ENCODE measurements around the gene COL3A1. TPM values are rescaled to one million over a fixed set of nuclear protein-coding genes. Genes with fewer than 3 reads are reported as not detected.

The COL3A1 gene
- total and polyA plus RNA-seq, 2 donors (not counting 3 experiments of a cell fraction or from before 2014, with no cell fraction given) = 2.3 to 8.7 TPM

DNA sequence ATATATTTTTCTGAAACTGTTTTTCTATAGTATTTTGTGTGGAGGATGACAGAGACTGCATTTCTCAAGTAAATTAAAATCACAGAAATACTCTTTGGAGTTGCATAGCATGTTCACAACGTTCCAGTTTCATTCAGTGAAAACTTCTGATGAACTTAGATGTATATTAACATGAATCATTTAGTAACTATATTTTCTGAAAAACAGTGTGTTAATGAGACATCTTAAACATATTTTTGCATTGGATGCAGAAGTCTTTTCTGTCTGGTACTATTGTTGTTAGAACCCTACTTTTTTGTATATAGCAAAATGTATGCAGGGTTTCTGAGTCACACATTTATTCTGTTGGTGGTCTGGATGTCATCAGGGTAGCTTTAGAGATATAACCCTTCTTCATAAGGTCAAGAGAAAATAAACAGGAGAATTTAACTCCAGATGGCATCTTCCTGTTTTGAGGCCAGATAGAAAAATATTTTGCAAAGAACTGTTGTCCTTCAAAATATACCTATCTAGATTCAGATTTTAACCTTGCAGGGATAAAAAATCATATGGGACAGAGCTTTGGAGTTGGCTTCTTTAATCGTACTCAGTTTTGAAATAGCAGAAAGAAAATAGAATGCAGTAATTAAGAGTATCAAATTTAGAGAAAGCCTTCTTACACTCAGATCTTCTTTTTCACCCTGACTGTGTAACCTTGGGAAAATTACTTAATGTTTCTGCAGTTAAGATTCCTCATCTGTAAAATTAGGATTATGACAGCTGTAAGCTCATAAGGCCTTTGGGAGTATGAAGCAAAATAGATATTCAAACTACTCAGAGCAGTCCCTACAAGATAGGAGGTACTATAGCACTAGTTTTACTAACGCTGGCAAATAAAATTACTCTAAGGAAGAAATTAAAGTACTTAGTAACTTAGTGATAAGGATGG lies 5.3 kb downstream of the COL3A1 start:
- Histone ChIP-seq H3K9ac (replicated peaks; ENCODE audit: extremely low read depth, insufficient read depth, low read length) (peak overlapping the region; percentile 38), H2AFZ (ENCODE audit: low read depth, low read length) (peak overlapping the region; percentile 96), H3K4me1 (ENCODE audit: control insufficient read depth, extremely low read depth, insufficient read depth, low read length) (peaks cover 19% of the 10 kb centered on the region), H3K79me2 (ENCODE audit: control insufficient read depth, insufficient read depth, low read length) (no peaks in the 10 kb centered on the region), H4K20me1 (replicated peaks; ENCODE audit: control insufficient read depth, extremely low read depth, insufficient read depth, low read length) (no peaks in the 10 kb centered on the region), H3K36me3 (ENCODE audit: control insufficient read depth in 2 of 2, extremely low read depth in 1 of 2, insufficient read depth in 2 of 2, low read length in 2 of 2) (no peaks in the 10 kb centered on the region), H3K9me1 (replicated peaks; ENCODE audit: control insufficient read depth, extremely low read depth, insufficient read depth, low read length) (no peaks in the 10 kb centered on the region), H3K27me3 (ENCODE audit: control insufficient read depth in 2 of 2, insufficient read depth in 2 of 2, low read length in 2 of 2) (no peaks in the 10 kb centered on the region), H3K4me2 (ENCODE audit: insufficient read depth, low read length) (peak overlapping the region; percentile 89), H3K9me3 (replicated peaks; ENCODE audit: control insufficient read depth, insufficient read depth, low read length) (no peaks in the 10 kb centered on the region), H3K4me3 (replicated peaks in 1 of 3; ENCODE audit: insufficient read depth in 1 of 3, low read depth in 1 of 3, low read length in 3 of 3) (peak overlapping the region in 1 of 3 experiments; percentile 13), H3K27ac (ENCODE audit: insufficient read depth, low read depth, low read length) (peak overlapping the region; percentile 12)
- CTCF ChIA-PET = interaction anchor here (0.6 to 6.6 kb wide), 13 partner anchors 7 to 1367 kb away, joined by 3 to 185 read pairs (median 5); no protein-coding TSS in a partner anchor
- DNase-seq (ENCODE audit: low read depth, low spot score) (no peak), FAIRE-seq (no peak)
- dilution Hi-C loops (cut with MboI; ENCODE audit: extremely low pct_ligation_motif_present, low sequenced_read_pairs) (no loop called here), intact Hi-C loops (cut with micrococcal nuclease) (loop anchor here (2.0 to 5.0 kb wide), 3 partner anchors 337 to 437 kb away; no protein-coding TSS in a partner anchor)
- POLR2A ChIA-PET = interaction anchor here (0.7 kb wide), 1 partner anchor 7 kb away, joined by 3 read pairs; no protein-coding TSS in a partner anchor
- no TSS peak for BruUV-seq (replicated peaks)
- TF ChIP-seq EZH2 (IDR thresholded peaks at IDR 0.05; ENCODE audit: borderline replicate concordance, low read depth, low read length, severe bottlenecking) (no peak), JUN (IDR thresholded peaks at IDR 0.05; ENCODE audit: borderline replicate concordance, insufficient read depth, insufficient read length, low read depth) (no peak), FOS (IDR thresholded peaks at IDR 0.05; ENCODE audit: borderline replicate concordance, insufficient read depth, low read length) (no peak), MYC (IDR thresholded peaks at IDR 0.05; ENCODE audit: low read depth, low read length) (no peak), GATA2 (IDR thresholded peaks at IDR 0.05; ENCODE audit: insufficient read depth, insufficient read length, low read depth, low read length) (no peak)
- TF ChIP-seq, protein P1, sequence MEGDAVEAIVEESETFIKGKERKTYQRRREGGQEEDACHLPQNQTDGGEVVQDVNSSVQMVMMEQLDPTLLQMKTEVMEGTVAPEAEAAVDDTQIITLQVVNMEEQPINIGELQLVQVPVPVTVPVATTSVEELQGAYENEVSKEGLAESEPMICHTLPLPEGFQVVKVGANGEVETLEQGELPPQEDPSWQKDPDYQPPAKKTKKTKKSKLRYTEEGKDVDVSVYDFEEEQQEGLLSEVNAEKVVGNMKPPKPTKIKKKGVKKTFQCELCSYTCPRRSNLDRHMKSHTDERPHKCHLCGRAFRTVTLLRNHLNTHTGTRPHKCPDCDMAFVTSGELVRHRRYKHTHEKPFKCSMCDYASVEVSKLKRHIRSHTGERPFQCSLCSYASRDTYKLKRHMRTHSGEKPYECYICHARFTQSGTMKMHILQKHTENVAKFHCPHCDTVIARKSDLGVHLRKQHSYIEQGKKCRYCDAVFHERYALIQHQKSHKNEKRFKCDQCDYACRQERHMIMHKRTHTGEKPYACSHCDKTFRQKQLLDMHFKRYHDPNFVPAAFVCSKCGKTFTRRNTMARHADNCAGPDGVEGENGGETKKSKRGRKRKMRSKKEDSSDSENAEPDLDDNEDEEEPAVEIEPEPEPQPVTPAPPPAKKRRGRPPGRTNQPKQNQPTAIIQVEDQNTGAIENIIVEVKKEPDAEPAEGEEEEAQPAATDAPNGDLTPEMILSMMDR (IDR thresholded peaks at IDR 0.05; ENCODE audit: extremely low read depth in 1 of 2, insufficient read depth in 1 of 2, low read depth in 1 of 2, low read length in 2 of 2) = no peak

All from endothelial cell of umbilical vein (primary cell).